ENCODE measurements around the gene INAFM2.

Gene INAFM2

DNA sequence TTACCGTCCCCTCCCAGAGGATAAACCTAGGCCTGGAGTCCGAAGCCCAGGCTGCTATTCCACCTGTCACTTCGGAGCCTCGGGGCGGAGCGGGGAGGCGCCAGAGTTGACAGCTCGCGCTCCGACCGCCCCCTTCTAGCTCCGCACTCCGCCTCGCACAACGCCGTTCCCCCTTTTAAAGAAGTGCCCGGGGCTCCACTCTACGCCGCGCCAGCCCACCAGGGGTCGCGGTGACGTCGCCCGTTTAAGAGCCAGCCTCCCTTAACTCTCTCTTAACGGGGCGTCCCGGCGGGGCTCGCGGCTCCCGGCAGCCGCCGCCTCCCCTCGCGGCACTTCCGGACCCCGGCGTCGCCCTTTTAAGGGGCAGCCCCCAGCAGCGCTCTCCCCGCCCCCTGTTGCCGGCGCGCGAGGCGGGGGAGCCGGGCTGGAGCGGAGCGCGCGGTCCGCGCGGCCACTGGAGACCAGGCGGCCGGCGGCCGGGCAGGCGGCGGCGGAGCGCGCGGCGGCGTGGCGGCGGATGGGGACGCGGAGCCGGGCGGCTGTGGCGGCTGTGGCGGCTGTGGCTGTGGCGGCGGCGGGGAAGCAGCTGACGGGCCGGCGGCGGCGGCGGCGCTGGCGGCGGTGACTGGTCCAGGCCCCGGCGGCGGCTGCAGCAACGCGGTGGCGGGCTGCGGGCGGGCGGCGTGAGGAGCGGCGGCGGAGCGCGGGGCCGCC, at the start of gene INAFM2:
TSS of gene INAFM2 (plus strand) at position 454 of the 714 bp plus-strand sequence. CDS start 364 bp downstream, outside the sequence.
- DNase-seq (ENCODE audit: low read depth): peak; percentile 90

- peak; percentile 69 for DNase-seq (ENCODE audit: low read depth)
Observed at GRCh38 chr15:40274350-40275274, 48.9 kb upstream of the INAFM2 start.

- DNase-seq (ENCODE audit: low read depth): no peak
Observed at GRCh38 chr15:40275523-40275922, 48.0 kb upstream of the INAFM2 start.

DNA sequence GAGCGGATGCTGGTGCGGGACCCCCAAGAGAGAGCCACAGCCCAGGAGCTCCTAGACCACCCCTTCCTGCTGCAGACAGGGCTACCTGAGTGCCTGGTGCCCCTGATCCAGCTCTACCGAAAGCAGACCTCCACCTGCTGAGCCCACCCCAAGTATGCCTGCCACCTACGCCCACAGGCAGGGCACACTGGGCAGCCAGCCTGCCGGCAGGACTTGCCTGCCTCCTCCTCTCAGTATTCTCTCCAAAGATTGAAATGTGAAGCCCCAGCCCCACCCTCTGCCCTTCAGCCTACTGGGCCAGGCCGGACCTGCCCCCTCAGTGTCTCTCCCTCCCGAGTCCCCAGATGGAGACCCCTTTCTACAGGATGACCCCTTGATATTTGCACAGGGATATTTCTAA, 47.5 kb upstream of the INAFM2 start:
- DNase-seq (ENCODE audit: low read depth): no peak

DNA sequence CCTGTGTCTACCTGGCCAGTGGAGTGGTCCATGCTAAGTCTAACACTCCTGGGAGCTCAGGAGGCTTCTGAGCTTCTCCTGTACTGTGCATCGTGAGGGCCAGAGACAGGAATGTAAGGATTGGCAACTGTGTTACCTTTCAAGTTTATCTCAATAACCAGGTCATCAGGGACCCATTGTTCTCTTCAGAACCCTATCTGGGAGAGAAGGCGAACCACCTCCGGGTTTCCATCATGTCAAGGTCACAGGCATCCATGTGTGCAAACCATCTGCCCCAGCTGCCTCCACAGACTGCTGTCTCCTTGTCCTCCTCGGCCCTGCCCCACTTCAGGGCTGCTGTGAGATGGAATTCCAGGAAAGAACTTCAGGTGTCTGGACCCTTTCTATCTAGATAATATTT, 46.6 kb upstream of the INAFM2 start:
- no peak for DNase-seq (ENCODE audit: low read depth)

GRCh38 chr15:40277471-40277870, 46.0 kb upstream of the INAFM2 start:
- DNase-seq (ENCODE audit: low read depth): no peak

DNA sequence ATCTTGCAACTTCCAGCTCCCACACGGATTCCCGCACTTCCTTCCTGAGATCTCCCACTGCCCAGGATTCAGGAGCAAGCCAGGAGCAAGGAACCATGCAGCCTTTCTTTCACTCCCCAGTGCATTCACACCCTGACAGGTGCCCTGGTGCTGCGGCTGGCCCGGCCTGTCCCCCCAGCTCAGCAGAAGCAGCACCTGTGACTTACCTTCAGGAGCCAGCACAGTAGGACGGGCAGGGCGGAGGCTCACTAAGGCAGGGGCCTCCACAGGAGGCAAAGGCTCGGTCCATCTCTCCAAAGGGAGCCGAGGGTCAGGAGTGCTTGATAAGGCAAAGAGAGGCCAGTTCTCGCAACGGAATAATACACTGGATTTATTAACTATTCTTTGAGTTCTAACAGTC, 45.5 kb upstream of the INAFM2 start:
- no peak for DNase-seq (ENCODE audit: low read depth)

- DNase-seq (ENCODE audit: low read depth): peak; percentile 45
Observed at GRCh38 chr15:40279437-40280141, 43.9 kb upstream of the INAFM2 start.

GRCh38 chr15:40280260-40281056, 43.0 kb upstream of the INAFM2 start:
- no peak for DNase-seq (ENCODE audit: low read depth)

- no peak for DNase-seq (ENCODE audit: low read depth)
Observed at GRCh38 chr15:40281057-40281800, 42.3 kb upstream of the INAFM2 start.

GRCh38 chr15:40281801-40282146, 41.7 kb upstream of the INAFM2 start:
- no peak for DNase-seq (ENCODE audit: low read depth)

GRCh38 chr15:40282147-40282868, 41.2 kb upstream of the INAFM2 start:
- peak; percentile 19 for DNase-seq (ENCODE audit: low read depth)

GRCh38 chr15:40282869-40283614, 40.5 kb upstream of the INAFM2 start, which contains the start of gene ANKRD63:
ANKRD63 (minus strand) TSS chr15:40283064; CDS start chr15:40282586, 478 bp downstream.
- DNase-seq (ENCODE audit: low read depth): peak; percentile 20

- no peak for DNase-seq (ENCODE audit: low read depth)
Observed at GRCh38 chr15:40283615-40284300, 39.7 kb upstream of the INAFM2 start.

GRCh38 chr15:40285151-40285550, 38.3 kb upstream of the INAFM2 start:
- no peak for DNase-seq (ENCODE audit: low read depth)

GRCh38 chr15:40285554-40286011, 37.9 kb upstream of the INAFM2 start:
- DNase-seq (ENCODE audit: low read depth): no peak

DNA sequence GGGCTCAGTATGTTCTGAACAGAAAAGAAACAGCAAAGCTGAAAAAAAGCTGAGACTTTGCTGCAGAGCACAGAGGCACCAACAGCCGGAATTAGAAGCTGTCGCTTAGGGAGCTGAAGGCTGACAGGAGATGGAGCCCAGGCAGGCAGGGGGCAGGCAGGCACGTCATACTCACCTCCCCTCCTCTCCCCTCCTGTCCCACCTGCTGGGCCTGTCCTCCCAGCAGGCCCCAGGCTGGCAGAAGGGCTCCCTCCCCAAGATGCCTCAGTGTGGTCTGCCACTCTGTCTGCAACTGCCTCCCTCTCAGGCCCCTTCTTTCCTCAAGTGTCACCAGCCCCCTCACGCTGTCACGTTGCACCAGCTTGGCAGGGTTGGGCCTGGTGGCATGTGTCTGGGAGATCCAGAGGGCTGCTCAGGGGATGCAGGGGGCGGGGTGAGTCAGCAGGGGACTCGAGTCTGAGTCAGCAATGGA, 37.4 kb upstream of the INAFM2 start:
- no peak for DNase-seq (ENCODE audit: low read depth)

GRCh38 chr15:40286794-40287193, 36.7 kb upstream of the INAFM2 start:
- DNase-seq (ENCODE audit: low read depth): no peak

DNA sequence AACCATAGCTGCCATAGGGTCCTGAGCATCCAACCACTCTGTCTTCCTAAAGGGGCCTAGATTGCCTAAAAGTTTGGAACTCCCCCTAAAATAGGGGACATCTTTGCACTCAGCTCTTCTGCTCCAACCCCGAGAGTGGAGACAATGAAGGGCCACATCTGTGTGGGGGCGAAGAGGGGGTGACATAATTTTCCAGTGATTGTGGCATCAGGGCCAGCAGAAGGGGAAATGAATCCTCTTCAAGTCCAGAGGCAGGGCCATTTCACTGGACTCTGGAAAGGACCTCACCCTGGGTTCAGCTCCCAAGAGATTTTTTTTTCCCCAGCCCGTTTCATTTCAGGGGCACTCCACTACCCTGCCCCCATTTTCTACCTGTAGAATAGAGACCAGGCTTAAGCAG, 36.0 kb upstream of the INAFM2 start:
- no peak for DNase-seq (ENCODE audit: low read depth)
